ENCODE results near the gene DET1. TPM values are rescaled to one million over a fixed set of nuclear protein-coding genes. Genes with fewer than 3 reads are reported as not detected.

The DET1 gene
- total RNA-seq, 3 donors from 2014 or later (not counting 1 experiment from before 2014, with no cell fraction given) = 3.9 to 5.8 (median 5.2) TPM

- Mint-ChIP-seq H3K36me3 (peaks cover 18% of the 10 kb centered on the region), H3K4me3 (no peak overlapping the region), H3K9me3 (no peaks in the 10 kb centered on the region), H3K27me3 (ENCODE audit: low read depth in 2 of 2) (no peaks in the 10 kb centered on the region), H3K4me1 (no peaks in the 10 kb centered on the region), H3K27ac (no peak overlapping the region)
- intact Hi-C loops (cut with micrococcal nuclease) = no loop called here
- WGBS (ENCODE audit: insufficient coverage) = 90% methylated on average over 2 of the region's 2 CpGs
- DNase-seq (no peak), ATAC-seq (no peak)
- peaks cover 24% of the 10 kb centered on the region for H3K36me3 ChIP-seq (ENCODE audit: control insufficient read depth, insufficient read depth, low read length)
- H3K9me3 ChIP-seq (ENCODE audit: control insufficient read depth, insufficient read depth, low read length) = no peaks in the 10 kb centered on the region
- H3K4me1 ChIP-seq (ENCODE audit: control insufficient read depth, insufficient read depth, low read length) = no peaks in the 10 kb centered on the region
- no peak overlapping the region for H3K27ac ChIP-seq (ENCODE audit: low read length)
- no peak overlapping the region for H3K4me3 ChIP-seq (ENCODE audit: low read length)
- no peaks in the 10 kb centered on the region for H3K27me3 ChIP-seq (ENCODE audit: control insufficient read depth, insufficient read depth, low read length)
- TF ChIP-seq CTCF (IDR thresholded peaks at IDR 0.05) = no peak
These were observed 35.3 kb downstream of the DET1 start for GRCh38 chr15:88511161-88511560.

GRCh38 chr15:88509964-88510363, 36.5 kb downstream of the DET1 start:
- H3K36me3 Mint-ChIP-seq = peaks cover 23% of the 10 kb centered on the region
- Histone ChIP-seq H3K4me3 (ENCODE audit: low read length) (no peak overlapping the region), H3K27me3 (ENCODE audit: control insufficient read depth, insufficient read depth, low read length) (no peaks in the 10 kb centered on the region), H3K4me1 (ENCODE audit: control insufficient read depth, insufficient read depth, low read length) (no peaks in the 10 kb centered on the region), H3K27ac (ENCODE audit: low read length) (no peak overlapping the region), H3K36me3 (ENCODE audit: control insufficient read depth, insufficient read depth, low read length) (peaks cover 20% of the 10 kb centered on the region), H3K9me3 (ENCODE audit: control insufficient read depth, insufficient read depth, low read length) (no peaks in the 10 kb centered on the region)
- H3K27me3 Mint-ChIP-seq (ENCODE audit: low read depth in 2 of 2) = no peaks in the 10 kb centered on the region
- H3K4me3 Mint-ChIP-seq = no peak overlapping the region
- no peak overlapping the region for H3K27ac Mint-ChIP-seq
- no peak for DNase-seq
- no peaks in the 10 kb centered on the region for H3K9me3 Mint-ChIP-seq
- no peak for TF ChIP-seq CTCF (IDR thresholded peaks at IDR 0.05)
- H3K4me1 Mint-ChIP-seq = no peaks in the 10 kb centered on the region
- intact Hi-C loops (cut with micrococcal nuclease) = no loop called here
- no peak for ATAC-seq

GRCh38 chr15:88509321-88509720, 37.2 kb downstream of the DET1 start:
- no peak overlapping the region for H3K27ac Mint-ChIP-seq
- H3K36me3 Mint-ChIP-seq = peaks cover 26% of the 10 kb centered on the region
- ATAC-seq = no peak

More at GRCh38 chr15:88509321-88509720, 37.2 kb downstream of the DET1 start:
- TF ChIP-seq CTCF (IDR thresholded peaks at IDR 0.05) = no peak
- Histone ChIP-seq H3K27ac (ENCODE audit: low read length) (no peak overlapping the region), H3K9me3 (ENCODE audit: control insufficient read depth, insufficient read depth, low read length) (no peaks in the 10 kb centered on the region), H3K27me3 (ENCODE audit: control insufficient read depth, insufficient read depth, low read length) (no peaks in the 10 kb centered on the region), H3K36me3 (ENCODE audit: control insufficient read depth, insufficient read depth, low read length) (peaks cover 20% of the 10 kb centered on the region), H3K4me1 (ENCODE audit: control insufficient read depth, insufficient read depth, low read length) (no peaks in the 10 kb centered on the region), H3K4me3 (ENCODE audit: low read length) (no peak overlapping the region)
- Mint-ChIP-seq H3K27me3 (ENCODE audit: low read depth in 2 of 2) (no peaks in the 10 kb centered on the region), H3K9me3 (no peaks in the 10 kb centered on the region), H3K4me1 (no peaks in the 10 kb centered on the region), H3K4me3 (no peak overlapping the region)
- DNase-seq = no peak
- 90% methylated on average over 4 of the region's 4 CpGs for WGBS (ENCODE audit: insufficient coverage)
- intact Hi-C loops (cut with micrococcal nuclease) = no loop called here

Measured in natural killer cell (primary cell).